PC-9 (cell line): ENCODE measurements around the gene LAYN. TPM values are rescaled to one million over a fixed set of nuclear protein-coding genes. Genes with fewer than 3 reads are reported as not detected.

Experiments used
- BruUV-seq: library from RNA; stranded (reverse); fragments of 400-500 nt; replicated peaks from 2 replicates; lab custom pipeline; 2021; lab: Mats Ljungman, UMichigan
- CTCF ChIA-PET: fragments of 300-600 bp; sonication (Branson Sonifier 250); formaldehyde crosslinking; loops from one replicate; lab custom pipeline; 2022; ENCODE audit warnings: antibody characterized with exemption; lab: Charles Lee
- POLR2A ChIA-PET: fragments of 300-600 bp; sonication (Branson Sonifier 250); formaldehyde crosslinking; loops from one replicate; lab custom pipeline; 2022; ENCODE audit warnings: antibody characterized with exemption; ENCODE audit not compliant: unreplicated experiment; lab: Charles Lee
- DNase-seq, 2 experiments: peaks; one replicate each; pipeline versions ENCODE4 v3.0.0 to v3.0.0-alpha.2; 2015 to 2022; ENCODE audit warnings: mixed read lengths in 1 of 2
- H2AFZ ChIP-seq: fragments of 200-600 bp; sonication (generic); 2 replicates; pipeline ENCODE4 v1.8.1; 2017; ENCODE audit warnings: antibody characterized with exemption
- H3F3A ChIP-seq: fragments of 200-600 bp; sonication (generic); 2 replicates; pipeline ENCODE4 v1.8.1; 2017; ENCODE audit warnings: antibody characterized with exemption, mild to moderate bottlenecking, low read depth; ENCODE audit not compliant: insufficient read depth
- H3K27ac ChIP-seq: fragments of 200-600 bp; sonication (generic); 2 replicates; pipeline ENCODE4 v1.6.1; 2016; ENCODE audit warnings: mixed run types
- H3K27me3 ChIP-seq: fragments of 200-600 bp; sonication (generic); 2 replicates; pipeline ENCODE4 v1.6.1; 2016; ENCODE audit warnings: low read depth, mixed run types; ENCODE audit not compliant: insufficient read depth
- H3K36me3 ChIP-seq: fragments of 200-600 bp; sonication (generic); 2 replicates; pipeline ENCODE4 v1.6.1; 2016; ENCODE audit warnings: low read depth, mixed run types
- H3K4me1 ChIP-seq: fragments of 200-600 bp; sonication (generic); replicated peaks from 2 replicates; pipeline ENCODE4 v1.6.1; 2016; ENCODE audit warnings: mixed run types; ENCODE audit not compliant: insufficient read depth
- H3K4me2 ChIP-seq: fragments of 200-600 bp; sonication (generic); 2 replicates; pipeline ENCODE4 v1.6.1; 2017; ENCODE audit warnings: mixed run types
- H3K4me3 ChIP-seq: fragments of 200-600 bp; sonication (generic); 2 replicates; pipeline ENCODE4 v1.6.1; 2016; ENCODE audit warnings: mixed run types
- H3K79me2 ChIP-seq: fragments of 200-600 bp; sonication (generic); 2 replicates; pipeline ENCODE4 v1.6.1; 2017; ENCODE audit warnings: low read depth, mixed run types
- H3K9me2 ChIP-seq: fragments of 200-600 bp; sonication (generic); 2 replicates; pipeline ENCODE4 v1.8.1; 2017; ENCODE audit warnings: mild to moderate bottlenecking; ENCODE audit not compliant: insufficient read depth
- H3K9me3 ChIP-seq: fragments of 200-600 bp; sonication (generic); 2 replicates; pipeline ENCODE4 v1.8.1; 2016; ENCODE audit warnings: low read depth; ENCODE audit not compliant: insufficient read depth
- H4K20me1 ChIP-seq: fragments of 200-600 bp; sonication (generic); 2 replicates; pipeline ENCODE4 v1.8.1; 2017; ENCODE audit not compliant: insufficient read depth
- EZH2 ChIP-seq: fragments of 200-600 bp; sonication (generic); IDR thresholded peaks from 2 replicates; pipeline ENCODE4 v1.8.0; 2017; ENCODE audit warnings: antibody characterized with exemption, low read depth
- intact Hi-C: fragments of 100-400 bp; cut with micrococcal nuclease; formaldehyde crosslinking; loops from one replicate; pipeline ENCODE4 v1.10.0; 2022; ENCODE audit not compliant: unreplicated experiment
- total RNA-seq: library from RNA; stranded (reverse); gene quantifications from 2 replicates; pipeline ENCODE4 v1.2.3, GENCODE V29; 2021
- TF ChIP-seq, protein P1 (sequence below): fragments of 200-600 bp; sonication (generic); conservative IDR thresholded peaks from 2 replicates; pipeline ENCODE4 v1.6.1; 2017; ENCODE audit warnings: mixed run types, antibody characterized with exemption, mild to moderate bottlenecking, moderate library complexity

Gene LAYN
- total RNA-seq, 1 experiment from 2014 or later = 19.9 TPM

DNA sequence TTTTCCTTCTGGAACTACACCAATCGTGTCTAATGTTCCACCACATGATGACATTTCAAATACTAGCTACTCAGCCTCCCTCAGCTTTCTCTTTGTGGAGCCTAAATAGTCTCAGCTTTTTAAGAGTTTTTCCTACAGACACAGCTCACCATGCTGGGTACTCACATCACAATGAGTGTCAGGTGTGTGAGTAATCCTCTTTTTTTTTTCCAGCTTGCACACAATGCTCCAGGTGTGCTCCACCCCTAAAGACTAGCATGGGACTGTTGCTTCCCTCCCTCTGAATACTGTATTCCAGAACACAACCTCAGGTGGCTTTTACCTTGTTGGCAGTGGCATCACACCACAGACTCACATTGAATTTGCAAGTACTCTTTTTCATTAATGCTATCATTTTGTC is 40.0 kb upstream of the LAYN start:
- H3K9me2 ChIP-seq = peaks cover 4% of the 10 kb centered on the region; the same call in 1 of the 2 replicates
- DNase-seq = no peak
- H3F3A ChIP-seq = no peaks in the 10 kb centered on the region
- H3K4me2 ChIP-seq = no peak overlapping the region
- no peaks in the 10 kb centered on the region for H3K9me3 ChIP-seq
- no peak overlapping the region for H2AFZ ChIP-seq
- ChIA-PET POLR2A (no interaction called here), CTCF (no interaction called here)
- intact Hi-C loops = no loop called here
- TF ChIP-seq, protein P1, sequence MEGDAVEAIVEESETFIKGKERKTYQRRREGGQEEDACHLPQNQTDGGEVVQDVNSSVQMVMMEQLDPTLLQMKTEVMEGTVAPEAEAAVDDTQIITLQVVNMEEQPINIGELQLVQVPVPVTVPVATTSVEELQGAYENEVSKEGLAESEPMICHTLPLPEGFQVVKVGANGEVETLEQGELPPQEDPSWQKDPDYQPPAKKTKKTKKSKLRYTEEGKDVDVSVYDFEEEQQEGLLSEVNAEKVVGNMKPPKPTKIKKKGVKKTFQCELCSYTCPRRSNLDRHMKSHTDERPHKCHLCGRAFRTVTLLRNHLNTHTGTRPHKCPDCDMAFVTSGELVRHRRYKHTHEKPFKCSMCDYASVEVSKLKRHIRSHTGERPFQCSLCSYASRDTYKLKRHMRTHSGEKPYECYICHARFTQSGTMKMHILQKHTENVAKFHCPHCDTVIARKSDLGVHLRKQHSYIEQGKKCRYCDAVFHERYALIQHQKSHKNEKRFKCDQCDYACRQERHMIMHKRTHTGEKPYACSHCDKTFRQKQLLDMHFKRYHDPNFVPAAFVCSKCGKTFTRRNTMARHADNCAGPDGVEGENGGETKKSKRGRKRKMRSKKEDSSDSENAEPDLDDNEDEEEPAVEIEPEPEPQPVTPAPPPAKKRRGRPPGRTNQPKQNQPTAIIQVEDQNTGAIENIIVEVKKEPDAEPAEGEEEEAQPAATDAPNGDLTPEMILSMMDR = no peak
- TF ChIP-seq EZH2 = no peak
- no peak overlapping the region for H3K27ac ChIP-seq
- H4K20me1 ChIP-seq = no peaks in the 10 kb centered on the region
- H3K4me3 ChIP-seq = no peak overlapping the region
- no peaks in the 10 kb centered on the region for H3K79me2 ChIP-seq
- BruUV-seq = no TSS peak
- no peaks in the 10 kb centered on the region for H3K36me3 ChIP-seq
- H3K4me1 ChIP-seq = no peaks in the 10 kb centered on the region
- no peaks in the 10 kb centered on the region for H3K27me3 ChIP-seq

DNA sequence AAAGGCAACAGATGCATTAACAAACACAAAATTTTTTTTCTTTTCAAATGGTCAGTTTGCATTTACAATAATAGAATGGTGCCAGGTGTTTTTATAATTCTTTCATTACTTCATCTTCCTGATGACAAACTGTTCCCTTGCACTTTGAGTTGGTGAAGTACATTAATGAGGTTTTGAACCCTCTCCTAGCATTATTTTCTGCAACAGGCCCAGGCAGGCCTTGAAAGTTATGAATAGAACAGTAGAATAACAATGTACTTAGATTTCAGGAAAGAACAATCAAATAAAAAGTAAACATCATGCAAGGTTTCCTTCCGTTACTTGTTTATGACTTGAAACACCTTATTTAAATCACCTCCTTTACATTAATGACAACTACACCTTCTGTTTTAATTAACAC is 37.9 kb upstream of the LAYN start:
- no peak for TF ChIP-seq EZH2
- TF ChIP-seq, protein P1 = no peak
- POLR2A ChIA-PET = no interaction called here
- H3K4me3 ChIP-seq = no peak overlapping the region
- H3K27ac ChIP-seq = no peak overlapping the region
- no peaks in the 10 kb centered on the region for H4K20me1 ChIP-seq
- H2AFZ ChIP-seq = no peak overlapping the region
- no peak for DNase-seq
- H3K79me2 ChIP-seq = no peaks in the 10 kb centered on the region
- H3K4me2 ChIP-seq = no peak overlapping the region
- no peaks in the 10 kb centered on the region for H3F3A ChIP-seq
- no TSS peak for BruUV-seq
- no peaks in the 10 kb centered on the region for H3K9me3 ChIP-seq
- intact Hi-C loops = no loop called here
- no peaks in the 10 kb centered on the region for H3K36me3 ChIP-seq
- no peaks in the 10 kb centered on the region for H3K4me1 ChIP-seq
- CTCF ChIA-PET = no interaction called here
- H3K9me2 ChIP-seq = 0 out of 2 replicates have a peak, but pooled peaks cover 4% of the 10 kb centered on the region
- H3K27me3 ChIP-seq = no peaks in the 10 kb centered on the region

DNA sequence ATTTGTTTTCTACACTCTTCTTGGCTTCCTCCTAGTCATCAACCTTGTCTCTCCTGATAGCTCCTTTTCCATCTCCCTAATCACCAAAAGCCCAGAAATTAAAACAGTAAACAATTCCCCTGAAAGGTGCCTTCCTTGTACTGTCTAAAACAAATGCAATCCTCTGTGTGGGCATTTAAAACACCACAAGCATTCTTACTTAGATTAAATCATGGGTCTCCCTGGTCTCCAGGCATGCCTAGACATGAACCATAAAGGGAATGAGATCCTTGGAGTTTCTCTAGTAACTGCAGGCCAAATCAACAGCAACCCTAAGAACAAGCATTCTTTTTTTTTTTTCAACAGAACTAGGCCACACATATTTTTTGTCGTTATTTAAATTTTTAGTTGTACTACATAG is 30.2 kb upstream of the LAYN start:
- Histone ChIP-seq H3K4me1 (no peaks in the 10 kb centered on the region), H3K9me3 (no peaks in the 10 kb centered on the region), H3K79me2 (no peaks in the 10 kb centered on the region), H3K4me3 (no peak overlapping the region), H3K4me2 (no peak overlapping the region), H3K9me2 (no peaks in the 10 kb centered on the region), H2AFZ (no peak overlapping the region), H3K36me3 (no peaks in the 10 kb centered on the region), H3K27me3 (no peaks in the 10 kb centered on the region), H3K27ac (no peak overlapping the region), H4K20me1 (no peaks in the 10 kb centered on the region), H3F3A (0 out of 2 replicates have a peak, but pooled peaks cover 5% of the 10 kb centered on the region)
- TF ChIP-seq, protein P1 = no peak
- intact Hi-C loops = no loop called here
- no peak for DNase-seq
- POLR2A ChIA-PET = no interaction called here
- CTCF ChIA-PET = no interaction called here
- no TSS peak for BruUV-seq
